SK-N-SH treated with all-trans-retinoic acid at 6 μM for 48 hours (cell line): ENCODE measurements around the gene COX7A1.
"Not testable (repeated sequence)": the region's sequence is repeated elsewhere in the genome, so short reads cannot be mapped to it uniquely, and the experiment has no call there.

Experiments used
- ARNTL ChIP-seq: fragments of 450-650 bp; formaldehyde crosslinking; IDR thresholded peaks from 2 replicates; pipeline ENCODE4 v1.5.0; 2020; ENCODE audit warnings: low read depth, mild to moderate bottlenecking, moderate library complexity, borderline replicate concordance
- BACH2 ChIP-seq: fragments of 250-450 bp; sonication (Bioruptor Pico); IDR thresholded peaks from 2 replicates; pipeline ENCODE4 v1.9.0; 2021; ENCODE audit warnings: mild to moderate bottlenecking, borderline replicate concordance
- CSRNP3 ChIP-seq: fragments of 250-450 bp; sonication (Bioruptor Pico); IDR thresholded peaks from 2 replicates; pipeline ENCODE4 v1.5.1; 2021; ENCODE audit warnings: mild to moderate bottlenecking, moderate library complexity
- TCF4 ChIP-seq: fragments of 250-450 bp; sonication (Bioruptor Pico); IDR thresholded peaks from 2 replicates; pipeline ENCODE4 v1.8.0; 2021; ENCODE audit warnings: mild to moderate bottlenecking, moderate library complexity, borderline replicate concordance
- TSHZ2 ChIP-seq: fragments of 250-450 bp; sonication (Bioruptor Pico); IDR thresholded peaks from 2 replicates; pipeline ENCODE4 v1.5.0; 2020; ENCODE audit warnings: mild to moderate bottlenecking, moderate library complexity
- ZNF8 ChIP-seq: fragments of 450-650 bp; formaldehyde crosslinking; IDR thresholded peaks from 2 replicates; pipeline ENCODE4 v1.5.0; 2020; ENCODE audit warnings: mild to moderate bottlenecking, moderate library complexity
- TF ChIP-seq, protein P1 (sequence below): fragments of 250-450 bp; sonication (Bioruptor Pico); IDR thresholded peaks from 2 replicates; pipeline ENCODE4 v1.8.0; 2020; ENCODE audit warnings: mild to moderate bottlenecking, moderate library complexity, borderline replicate concordance

DNA sequence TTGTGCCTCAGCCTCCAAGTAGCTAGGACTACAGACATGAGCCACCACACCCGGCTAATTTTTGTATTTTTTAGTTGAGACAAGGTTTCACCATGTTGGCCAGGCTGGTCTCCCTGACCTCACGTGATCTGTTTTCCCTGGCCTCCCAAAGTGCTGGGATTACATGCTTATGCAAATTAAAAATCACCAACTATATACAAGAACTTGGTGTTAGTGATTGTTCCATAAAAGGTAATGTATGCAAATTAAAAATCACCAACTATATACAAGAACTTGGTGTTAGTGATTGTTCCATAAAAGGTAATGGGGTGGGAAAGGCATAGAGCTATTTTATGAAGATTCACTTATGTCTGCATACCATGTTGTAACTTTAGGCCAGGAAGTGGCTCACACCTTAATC, 26.8 kb upstream of the COX7A1 start:
- TF ChIP-seq BACH2, ZNF8, CSRNP3, ARNTL, TSHZ2, TCF4 (CRISPR knock-in tag): not testable (repeated sequence)
- TF ChIP-seq, protein P1, sequence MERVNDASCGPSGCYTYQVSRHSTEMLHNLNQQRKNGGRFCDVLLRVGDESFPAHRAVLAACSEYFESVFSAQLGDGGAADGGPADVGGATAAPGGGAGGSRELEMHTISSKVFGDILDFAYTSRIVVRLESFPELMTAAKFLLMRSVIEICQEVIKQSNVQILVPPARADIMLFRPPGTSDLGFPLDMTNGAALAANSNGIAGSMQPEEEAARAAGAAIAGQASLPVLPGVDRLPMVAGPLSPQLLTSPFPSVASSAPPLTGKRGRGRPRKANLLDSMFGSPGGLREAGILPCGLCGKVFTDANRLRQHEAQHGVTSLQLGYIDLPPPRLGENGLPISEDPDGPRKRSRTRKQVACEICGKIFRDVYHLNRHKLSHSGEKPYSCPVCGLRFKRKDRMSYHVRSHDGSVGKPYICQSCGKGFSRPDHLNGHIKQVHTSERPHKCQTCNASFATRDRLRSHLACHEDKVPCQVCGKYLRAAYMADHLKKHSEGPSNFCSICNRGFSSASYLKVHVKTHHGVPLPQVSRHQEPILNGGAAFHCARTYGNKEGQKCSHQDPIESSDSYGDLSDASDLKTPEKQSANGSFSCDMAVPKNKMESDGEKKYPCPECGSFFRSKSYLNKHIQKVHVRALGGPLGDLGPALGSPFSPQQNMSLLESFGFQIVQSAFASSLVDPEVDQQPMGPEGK, result not testable (repeated sequence)
